Measurements from ENCODE around the gene PLPPR3.

Gene PLPPR3

DNA sequence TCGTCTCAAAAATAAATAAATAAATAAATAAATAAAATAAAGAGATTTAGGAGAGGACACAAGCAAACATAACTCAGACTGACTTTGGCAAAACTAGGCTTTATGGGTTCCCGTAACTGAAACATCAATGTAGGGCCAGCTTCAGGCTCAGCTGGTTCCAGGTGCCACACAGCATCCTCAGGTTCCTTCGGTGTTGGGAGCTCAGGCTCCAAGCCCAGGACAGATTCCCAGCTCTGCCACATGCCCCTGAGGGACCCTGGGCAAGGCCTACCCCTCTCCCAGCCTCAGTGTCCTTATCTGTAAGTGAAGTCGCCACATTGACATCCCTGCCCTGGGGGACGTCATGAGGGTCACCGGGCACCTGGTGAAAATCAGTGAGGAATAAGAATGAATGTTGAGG, 52.1 kb downstream of the PLPPR3 start:
- no peak for DNase-seq

DNA sequence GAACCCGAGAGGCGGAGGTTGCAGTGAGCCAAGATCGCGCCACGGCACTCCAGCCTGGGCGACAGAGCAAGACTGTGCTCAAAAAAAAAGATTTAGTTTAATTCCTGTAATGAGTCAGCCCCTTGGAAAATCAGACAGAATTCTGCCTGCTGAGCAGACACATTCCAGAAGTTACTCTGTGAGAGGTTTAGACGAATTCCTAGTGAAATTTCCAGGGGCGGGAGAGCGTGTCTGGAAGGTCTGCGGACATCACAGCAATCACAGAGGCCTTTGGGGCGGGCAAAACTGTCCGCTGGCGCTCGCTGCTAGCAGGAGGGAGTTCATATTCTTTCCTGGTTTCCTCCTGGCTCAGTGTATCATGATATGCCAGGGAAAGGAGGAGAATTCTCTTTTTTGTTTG, 53.3 kb downstream of the PLPPR3 start:
- no peak for DNase-seq

- no peak for DNase-seq
Measured at GRCh38 chr19:765179-765738, 56.5 kb downstream of the PLPPR3 start.

DNA sequence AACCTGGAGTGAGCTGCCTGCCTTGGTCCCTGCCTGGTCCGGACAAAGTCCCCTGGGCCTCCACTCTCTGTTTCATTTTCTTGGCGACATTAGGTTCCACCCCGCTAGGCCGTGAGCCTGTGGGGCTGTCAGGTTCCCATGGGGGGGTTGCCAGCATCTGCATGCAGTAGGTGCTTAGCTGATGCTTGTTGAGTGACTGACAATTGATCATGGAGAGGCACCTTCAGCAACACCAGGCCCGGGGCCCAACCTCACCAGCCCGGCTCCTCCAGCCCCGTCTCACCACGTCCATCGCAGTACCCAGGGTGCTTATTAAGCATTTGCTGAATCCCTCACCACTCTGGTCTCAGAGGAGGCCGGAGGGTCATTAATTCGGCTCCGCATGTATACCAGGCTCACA, 57.5 kb downstream of the PLPPR3 start:
- no peak for DNase-seq

- DNase-seq: no peak
Measured at GRCh38 chr19:763869-764268, 57.9 kb downstream of the PLPPR3 start.

GRCh38 chr19:763181-763580, 58.6 kb downstream of the PLPPR3 start:
- DNase-seq: no peak
